Neural cell (in vitro differentiated cells): Measurements from ENCODE around the gene CCDC40.

Experiments
- EP300 ChIP-seq: fragments of 450-650 bp; conservative IDR thresholded peaks from 2 replicates; pipeline ENCODE4 v1.6.1; 2014; ENCODE audit warnings: antibody characterized with exemption, mild to moderate bottlenecking, moderate library complexity; ENCODE audit not compliant: poor library complexity, severe bottlenecking
- EZH2 ChIP-seq: fragments of 200-600, 300-800 bp; shearing (Covaris generic), sonication (generic); IDR thresholded peaks from 2 replicates; pipeline ENCODE4 v1.6.1; 2014; ENCODE audit warnings: antibody characterized with exemption, low read length, borderline replicate concordance, mild to moderate bottlenecking; ENCODE audit not compliant: insufficient read depth, poor library complexity, severe bottlenecking
- MXI1 ChIP-seq: fragments of 450-650 bp; conservative IDR thresholded peaks from 2 replicates; pipeline ENCODE4 v1.6.1; 2014; ENCODE audit warnings: antibody characterized with exemption, mild to moderate bottlenecking; ENCODE audit not compliant: poor library complexity, severe bottlenecking
- POLR2AphosphoS5 ChIP-seq: IDR thresholded peaks from 2 replicates; pipeline ENCODE4 v1.6.1; 2012
- SMC3 ChIP-seq: fragments of 450-650 bp; conservative IDR thresholded peaks from 2 replicates; pipeline ENCODE4 v1.6.1; 2014; ENCODE audit warnings: antibody characterized with exemption, mild to moderate bottlenecking, moderate library complexity; ENCODE audit not compliant: poor library complexity
- TAF1 ChIP-seq: IDR thresholded peaks from 2 replicates; pipeline ENCODE4 v1.6.1; 2012; ENCODE audit warnings: low read depth
- TF ChIP-seq, protein P1 (sequence below): fragments of 450-650 bp; IDR thresholded peaks from 2 replicates; pipeline ENCODE4 v1.5.1; 2014; ENCODE audit warnings: antibody characterized with exemption, mild to moderate bottlenecking, moderate library complexity; ENCODE audit not compliant: poor library complexity, severe bottlenecking
- TF ChIP-seq, protein P2 (sequence below): IDR thresholded peaks from 2 replicates; pipeline ENCODE4 v1.6.1; 2012; ENCODE audit warnings: borderline replicate concordance

DNA sequence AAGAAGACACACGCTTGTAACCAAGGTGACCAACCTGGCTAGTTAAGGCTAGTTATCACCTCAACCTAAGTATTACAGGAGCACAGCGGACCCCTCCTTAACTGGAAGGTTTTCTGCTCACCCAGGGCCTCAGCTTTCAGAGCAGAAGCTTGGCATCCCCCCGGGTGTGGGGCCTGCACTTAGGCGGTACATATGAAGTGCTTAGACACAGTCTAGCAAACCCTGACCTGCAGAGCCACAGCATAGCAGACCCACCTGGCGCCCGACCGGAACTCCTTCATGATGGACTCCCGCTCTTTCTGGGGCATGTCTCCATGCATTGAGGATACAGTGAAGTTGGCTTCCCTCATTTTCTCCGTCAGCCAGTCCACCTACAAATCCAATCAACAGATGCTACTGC, 100.7 kb downstream of the CCDC40 start:
- TF ChIP-seq POLR2AphosphoS5: no peak
- TF ChIP-seq, protein P1, sequence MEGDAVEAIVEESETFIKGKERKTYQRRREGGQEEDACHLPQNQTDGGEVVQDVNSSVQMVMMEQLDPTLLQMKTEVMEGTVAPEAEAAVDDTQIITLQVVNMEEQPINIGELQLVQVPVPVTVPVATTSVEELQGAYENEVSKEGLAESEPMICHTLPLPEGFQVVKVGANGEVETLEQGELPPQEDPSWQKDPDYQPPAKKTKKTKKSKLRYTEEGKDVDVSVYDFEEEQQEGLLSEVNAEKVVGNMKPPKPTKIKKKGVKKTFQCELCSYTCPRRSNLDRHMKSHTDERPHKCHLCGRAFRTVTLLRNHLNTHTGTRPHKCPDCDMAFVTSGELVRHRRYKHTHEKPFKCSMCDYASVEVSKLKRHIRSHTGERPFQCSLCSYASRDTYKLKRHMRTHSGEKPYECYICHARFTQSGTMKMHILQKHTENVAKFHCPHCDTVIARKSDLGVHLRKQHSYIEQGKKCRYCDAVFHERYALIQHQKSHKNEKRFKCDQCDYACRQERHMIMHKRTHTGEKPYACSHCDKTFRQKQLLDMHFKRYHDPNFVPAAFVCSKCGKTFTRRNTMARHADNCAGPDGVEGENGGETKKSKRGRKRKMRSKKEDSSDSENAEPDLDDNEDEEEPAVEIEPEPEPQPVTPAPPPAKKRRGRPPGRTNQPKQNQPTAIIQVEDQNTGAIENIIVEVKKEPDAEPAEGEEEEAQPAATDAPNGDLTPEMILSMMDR: no peak
- TF ChIP-seq SMC3: no peak
- TF ChIP-seq TAF1: no peak
- TF ChIP-seq EP300: no peak
- TF ChIP-seq, protein P2, sequence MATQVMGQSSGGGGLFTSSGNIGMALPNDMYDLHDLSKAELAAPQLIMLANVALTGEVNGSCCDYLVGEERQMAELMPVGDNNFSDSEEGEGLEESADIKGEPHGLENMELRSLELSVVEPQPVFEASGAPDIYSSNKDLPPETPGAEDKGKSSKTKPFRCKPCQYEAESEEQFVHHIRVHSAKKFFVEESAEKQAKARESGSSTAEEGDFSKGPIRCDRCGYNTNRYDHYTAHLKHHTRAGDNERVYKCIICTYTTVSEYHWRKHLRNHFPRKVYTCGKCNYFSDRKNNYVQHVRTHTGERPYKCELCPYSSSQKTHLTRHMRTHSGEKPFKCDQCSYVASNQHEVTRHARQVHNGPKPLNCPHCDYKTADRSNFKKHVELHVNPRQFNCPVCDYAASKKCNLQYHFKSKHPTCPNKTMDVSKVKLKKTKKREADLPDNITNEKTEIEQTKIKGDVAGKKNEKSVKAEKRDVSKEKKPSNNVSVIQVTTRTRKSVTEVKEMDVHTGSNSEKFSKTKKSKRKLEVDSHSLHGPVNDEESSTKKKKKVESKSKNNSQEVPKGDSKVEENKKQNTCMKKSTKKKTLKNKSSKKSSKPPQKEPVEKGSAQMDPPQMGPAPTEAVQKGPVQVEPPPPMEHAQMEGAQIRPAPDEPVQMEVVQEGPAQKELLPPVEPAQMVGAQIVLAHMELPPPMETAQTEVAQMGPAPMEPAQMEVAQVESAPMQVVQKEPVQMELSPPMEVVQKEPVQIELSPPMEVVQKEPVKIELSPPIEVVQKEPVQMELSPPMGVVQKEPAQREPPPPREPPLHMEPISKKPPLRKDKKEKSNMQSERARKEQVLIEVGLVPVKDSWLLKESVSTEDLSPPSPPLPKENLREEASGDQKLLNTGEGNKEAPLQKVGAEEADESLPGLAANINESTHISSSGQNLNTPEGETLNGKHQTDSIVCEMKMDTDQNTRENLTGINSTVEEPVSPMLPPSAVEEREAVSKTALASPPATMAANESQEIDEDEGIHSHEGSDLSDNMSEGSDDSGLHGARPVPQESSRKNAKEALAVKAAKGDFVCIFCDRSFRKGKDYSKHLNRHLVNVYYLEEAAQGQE: no peak
- TF ChIP-seq EZH2: no peak
- no peak for TF ChIP-seq MXI1
